GM18951 (cell line): Measurements from ENCODE around the gene PDRG1.

Source experiments
- POLR2A ChIP-seq: IDR thresholded peaks from 4 replicates; pipeline ENCODE4 v1.6.1; 2011; ENCODE audit warnings: mild to moderate bottlenecking; ENCODE audit not compliant: insufficient read length, insufficient read depth; ENCODE audit errors: extremely low read depth
- in situ Hi-C: fragments of 300-500 bp; cut with MboI; formaldehyde crosslinking; loops from one replicate; pipeline ENCODE4 v1.12.0; 2022; ENCODE audit warnings: low sequenced_read_pairs, mixed read lengths, inconsistent platforms; ENCODE audit not compliant: unreplicated experiment

Gene PDRG1

DNA sequence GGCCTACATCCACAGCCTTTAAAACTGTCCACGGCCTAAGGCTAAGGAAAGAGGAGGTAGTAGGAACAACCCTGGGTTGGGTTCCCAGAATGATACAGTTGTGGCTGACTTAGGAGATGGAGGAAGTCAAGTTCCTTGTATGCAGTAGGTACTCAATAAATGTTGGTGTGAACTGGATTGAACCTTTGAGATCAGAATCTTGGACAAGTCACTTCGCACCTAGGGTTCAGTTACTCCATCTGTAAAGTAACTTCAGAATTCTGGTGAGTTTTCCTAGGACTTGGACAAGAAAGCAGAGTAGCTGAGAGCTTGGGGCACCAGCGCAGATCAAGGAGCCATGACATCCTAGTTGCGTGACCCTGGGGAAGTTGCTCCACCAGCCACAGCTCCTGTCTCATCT lies 25.2 kb upstream of the PDRG1 start:
- in situ Hi-C loops: no loop called here

DNA sequence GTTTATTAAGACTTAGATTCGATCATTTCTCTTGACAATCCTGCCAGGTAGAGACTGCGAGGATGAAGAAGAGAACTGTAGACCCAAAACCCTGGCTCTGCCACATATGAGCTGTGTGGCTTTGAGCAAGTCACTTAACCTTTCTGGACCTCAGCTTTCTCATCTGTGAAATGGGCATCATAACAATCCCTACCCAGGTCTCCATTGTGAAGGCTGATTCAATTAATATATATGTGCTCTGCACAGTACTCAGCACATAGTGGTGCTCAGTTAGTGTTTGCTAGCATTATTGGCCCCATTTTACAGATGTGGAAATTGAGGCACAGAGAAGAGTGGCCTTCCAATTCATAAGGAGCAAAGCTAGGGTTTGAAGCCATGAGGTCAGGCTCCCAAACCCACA lies 24.0 kb upstream of the PDRG1 start:
- TF ChIP-seq POLR2A: no peak

More for the DNA sequence above, 25.2 kb upstream of the PDRG1 start:
- TF ChIP-seq POLR2A: no peak

DNA sequence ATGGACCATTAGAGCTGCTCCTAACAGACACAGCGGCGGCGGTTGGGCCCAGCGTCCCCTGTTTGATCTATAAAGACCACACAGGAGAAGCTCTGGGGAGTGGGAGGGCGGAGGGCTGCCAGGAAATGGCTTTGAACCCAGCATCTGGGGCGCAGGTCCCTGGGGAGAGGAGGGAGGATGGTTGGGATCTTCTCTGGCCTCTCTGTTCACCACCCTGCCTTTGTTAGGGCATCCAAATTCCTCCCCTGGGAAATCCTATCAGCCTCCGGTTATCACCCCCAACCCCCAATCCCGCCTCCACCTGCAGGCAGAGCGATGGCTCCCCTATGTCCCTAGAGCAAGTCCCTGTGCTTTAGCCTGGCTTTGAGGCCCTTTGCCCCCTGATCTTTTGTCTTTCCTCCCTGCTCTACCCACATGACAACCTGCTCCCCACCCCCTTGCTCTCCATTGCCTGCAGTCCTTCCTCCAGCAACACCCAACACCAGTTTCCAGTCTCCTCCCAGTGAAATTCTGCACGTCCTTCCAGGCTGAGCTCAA lies 23.2 kb upstream of the PDRG1 start:
- TF ChIP-seq POLR2A: no peak
- in situ Hi-C loops: no loop called here

More for the DNA sequence above, 24.0 kb upstream of the PDRG1 start:
- in situ Hi-C loops: no loop called here

DNA sequence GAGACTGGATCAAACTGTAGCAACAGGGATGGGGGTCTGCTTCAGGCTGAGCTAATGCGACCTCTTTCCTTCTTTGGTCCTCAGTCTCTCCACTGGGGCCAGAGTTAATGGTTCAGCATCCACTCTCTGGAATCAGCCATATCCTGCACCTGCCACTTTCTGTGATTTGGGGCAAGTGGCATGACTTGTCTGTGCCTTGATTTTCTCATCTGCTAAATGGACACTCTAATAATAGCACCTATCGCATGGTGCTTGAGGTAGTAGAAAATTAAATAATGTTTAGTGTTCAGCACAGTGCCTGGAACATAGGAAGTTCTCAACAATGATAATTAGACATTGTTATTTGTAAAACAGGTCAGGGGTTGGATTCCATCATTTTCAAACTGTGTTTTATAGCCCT lies 22.4 kb upstream of the PDRG1 start:
- no peak for TF ChIP-seq POLR2A
- in situ Hi-C loops: no loop called here

DNA sequence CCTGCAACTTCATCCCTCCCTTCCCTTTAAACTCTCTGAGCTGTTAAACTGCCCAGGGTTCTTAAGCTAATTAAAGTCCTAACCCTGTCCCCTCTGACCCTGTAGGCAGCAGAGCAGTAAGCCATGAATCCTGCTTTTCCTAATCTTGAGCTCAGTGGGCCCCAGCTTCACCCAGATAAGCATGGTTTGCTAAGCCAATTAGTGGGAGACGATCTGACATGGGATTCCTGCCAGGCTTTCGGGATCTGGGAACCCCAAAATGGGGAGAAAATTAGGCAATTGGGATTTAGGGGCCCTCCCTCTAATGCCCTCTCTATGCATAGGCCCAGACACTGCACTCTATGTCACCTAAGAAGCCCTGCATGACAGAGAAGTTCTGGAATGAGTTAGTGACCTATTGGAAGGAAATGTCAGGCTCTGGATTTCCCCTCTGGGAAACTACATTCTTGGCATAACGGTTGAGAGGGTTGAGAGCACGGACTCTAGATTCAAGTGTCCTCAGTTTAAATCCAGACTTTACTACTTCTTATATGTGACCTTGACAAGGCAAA lies 20.7 kb upstream of the PDRG1 start:
- in situ Hi-C loops: no loop called here
- TF ChIP-seq POLR2A: no peak

DNA sequence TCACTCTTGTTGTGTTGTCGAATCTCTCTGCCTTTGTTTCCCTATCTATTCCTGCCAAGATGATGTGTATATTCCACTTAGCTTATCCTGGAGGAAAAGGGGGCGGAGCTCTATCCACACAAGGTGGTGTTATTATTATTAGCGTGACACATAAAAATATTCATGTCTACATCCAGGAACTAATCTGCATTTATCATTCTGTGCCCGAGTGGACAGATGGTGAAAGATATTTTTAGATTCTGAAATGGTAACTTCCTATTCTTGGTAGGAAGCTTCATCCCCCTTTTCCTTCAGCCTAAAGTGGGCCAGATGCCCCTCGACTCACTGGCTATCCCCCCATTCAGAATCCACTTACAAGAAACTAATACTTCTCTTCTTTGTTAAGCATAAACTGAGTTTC lies 18.1 kb upstream of the PDRG1 start:
- in situ Hi-C loops: no loop called here
- TF ChIP-seq POLR2A: no peak

DNA sequence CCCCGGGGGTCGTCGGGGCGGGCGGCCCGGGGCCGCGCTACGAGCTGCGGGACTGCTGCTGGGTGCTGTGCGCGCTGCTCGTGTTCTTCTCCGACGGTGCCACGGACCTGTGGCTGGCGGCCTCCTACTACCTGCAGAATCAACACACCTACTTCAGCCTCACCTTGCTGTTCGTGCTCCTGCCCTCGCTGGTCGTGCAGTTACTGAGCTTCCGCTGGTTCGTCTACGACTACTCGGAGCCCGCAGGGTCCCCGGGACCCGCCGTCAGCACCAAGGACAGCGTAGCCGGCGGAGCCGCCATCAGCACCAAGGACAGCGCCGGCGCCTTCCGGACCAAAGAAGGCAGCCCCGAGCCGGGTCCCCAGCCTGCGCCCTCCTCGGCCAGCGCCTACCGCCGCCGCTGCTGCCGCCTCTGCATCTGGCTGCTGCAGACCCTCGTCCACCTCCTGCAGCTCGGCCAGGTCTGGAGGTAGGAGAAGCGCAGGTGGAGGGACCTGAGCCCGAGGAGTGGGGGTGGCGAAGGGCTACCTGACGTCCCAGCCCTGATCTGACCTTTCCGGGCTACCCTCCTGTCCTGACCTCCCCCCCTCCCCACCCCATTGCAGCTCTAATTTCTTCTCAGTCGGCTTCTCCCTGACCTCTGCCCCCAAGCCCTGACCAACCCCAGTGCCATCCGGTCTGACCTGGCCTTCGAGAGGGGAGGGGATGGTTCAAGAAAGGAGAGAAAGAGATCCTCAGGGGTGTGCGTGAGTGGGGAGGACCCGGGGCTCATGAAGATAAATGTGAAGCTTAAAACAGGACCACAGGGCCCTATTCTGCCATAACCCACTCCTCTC lies 16.7 kb upstream of the PDRG1 start:
- TF ChIP-seq POLR2A: no peak
- in situ Hi-C loops: no loop called here

DNA sequence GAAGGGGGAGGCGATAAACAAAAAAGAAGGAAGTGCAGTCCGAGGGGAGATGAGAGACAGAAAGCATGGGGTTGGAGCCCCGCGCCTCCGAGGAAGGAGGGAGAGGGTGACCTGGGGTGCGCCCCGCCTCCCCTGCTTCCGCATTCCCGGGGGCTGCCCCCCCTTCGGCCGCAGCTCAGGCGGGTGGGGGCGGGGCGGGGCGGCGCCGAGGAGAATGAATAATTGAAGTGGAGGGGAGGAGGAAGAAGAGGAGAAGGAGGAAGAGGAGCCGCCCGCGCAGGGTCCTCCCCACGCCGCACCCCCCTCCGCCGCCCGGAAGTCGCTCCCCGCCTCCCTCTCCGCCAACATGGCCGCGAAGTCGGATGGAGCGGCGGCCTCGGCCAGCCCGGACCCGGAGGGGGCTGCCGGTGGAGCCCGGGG lies 16.0 kb upstream of the PDRG1 start, which contains the start of gene XKR7:
Gene XKR7 (plus strand): TSS at position 322 of the 420 bp plus-strand sequence. CDS start 25 bp downstream, at position 347.
- TF ChIP-seq POLR2A: no peak
- in situ Hi-C loops: no loop called here

DNA sequence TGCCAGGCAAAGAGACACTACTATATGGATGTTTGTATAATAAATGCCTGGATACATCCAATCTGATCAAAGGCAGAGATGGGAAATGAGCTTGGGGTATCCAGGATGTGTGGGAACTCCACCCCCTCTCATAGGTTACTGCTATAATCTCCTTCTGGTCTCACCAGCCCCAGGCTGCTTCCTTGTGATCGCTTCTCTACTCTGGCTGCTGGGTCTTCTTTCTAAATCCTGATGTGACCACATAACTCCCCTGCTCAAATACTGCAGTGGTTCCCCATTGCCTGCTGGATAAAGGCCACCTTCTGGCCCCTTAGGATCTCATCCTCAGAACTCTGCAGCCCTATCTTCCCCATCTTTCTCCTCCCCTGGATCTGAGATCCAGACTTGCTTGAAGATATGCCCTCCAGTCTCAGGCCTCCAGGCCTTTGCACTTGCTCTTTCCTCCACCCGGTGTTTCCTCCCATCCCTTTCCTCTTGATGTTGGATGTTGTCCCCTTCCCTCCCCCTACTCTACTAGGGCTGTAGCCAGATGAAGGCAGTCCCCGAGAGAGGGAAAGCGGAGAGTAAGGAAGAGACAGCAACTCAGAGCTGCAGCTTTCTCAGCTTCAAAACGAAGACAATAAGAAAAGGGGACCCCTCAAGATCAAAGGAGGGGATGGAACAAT lies 15.3 kb upstream of the PDRG1 start:
- in situ Hi-C loops: no loop called here
- no peak for TF ChIP-seq POLR2A

DNA sequence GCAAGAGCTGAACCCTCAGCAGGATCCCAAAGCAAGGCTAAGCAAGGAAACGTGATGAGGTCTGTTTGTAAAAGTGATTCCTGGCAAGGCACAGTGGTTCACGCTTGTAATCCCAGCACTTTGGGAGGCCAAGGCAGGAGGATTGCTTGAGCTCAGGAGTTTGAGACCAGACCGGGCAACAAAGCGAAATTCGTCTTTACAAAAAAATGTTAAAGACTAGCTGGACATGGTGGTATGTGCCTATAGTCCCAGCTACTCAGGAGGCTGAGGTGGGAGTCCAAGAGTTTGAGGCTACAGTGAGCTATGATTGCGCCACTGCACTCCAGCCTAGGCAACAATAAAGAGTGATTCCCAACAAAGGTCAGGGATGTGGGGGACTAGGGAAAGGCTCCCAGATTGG lies 12.0 kb upstream of the PDRG1 start:
- no peak for TF ChIP-seq POLR2A
- in situ Hi-C loops: no loop called here

DNA sequence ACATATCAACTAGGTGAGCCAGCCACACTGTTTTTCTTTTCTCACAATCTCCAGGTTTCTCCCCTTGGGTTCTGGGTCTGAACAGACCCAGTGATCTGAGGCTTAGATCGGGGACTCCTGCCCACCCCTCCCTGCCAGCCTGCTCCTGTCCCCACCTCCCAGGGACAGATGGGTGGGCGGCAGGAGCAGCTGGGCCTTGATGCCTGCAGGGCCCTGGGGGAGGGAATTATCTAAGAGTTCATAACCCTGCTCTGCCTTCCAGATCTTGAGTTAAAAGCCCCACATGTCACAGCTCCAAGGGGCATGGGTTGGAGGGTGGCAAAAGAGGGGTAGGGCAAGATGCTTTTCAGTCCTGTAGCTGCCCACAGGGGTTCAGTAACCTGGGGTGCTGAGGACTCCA lies 10.9 kb upstream of the PDRG1 start:
- in situ Hi-C loops: no loop called here
- no peak for TF ChIP-seq POLR2A

DNA sequence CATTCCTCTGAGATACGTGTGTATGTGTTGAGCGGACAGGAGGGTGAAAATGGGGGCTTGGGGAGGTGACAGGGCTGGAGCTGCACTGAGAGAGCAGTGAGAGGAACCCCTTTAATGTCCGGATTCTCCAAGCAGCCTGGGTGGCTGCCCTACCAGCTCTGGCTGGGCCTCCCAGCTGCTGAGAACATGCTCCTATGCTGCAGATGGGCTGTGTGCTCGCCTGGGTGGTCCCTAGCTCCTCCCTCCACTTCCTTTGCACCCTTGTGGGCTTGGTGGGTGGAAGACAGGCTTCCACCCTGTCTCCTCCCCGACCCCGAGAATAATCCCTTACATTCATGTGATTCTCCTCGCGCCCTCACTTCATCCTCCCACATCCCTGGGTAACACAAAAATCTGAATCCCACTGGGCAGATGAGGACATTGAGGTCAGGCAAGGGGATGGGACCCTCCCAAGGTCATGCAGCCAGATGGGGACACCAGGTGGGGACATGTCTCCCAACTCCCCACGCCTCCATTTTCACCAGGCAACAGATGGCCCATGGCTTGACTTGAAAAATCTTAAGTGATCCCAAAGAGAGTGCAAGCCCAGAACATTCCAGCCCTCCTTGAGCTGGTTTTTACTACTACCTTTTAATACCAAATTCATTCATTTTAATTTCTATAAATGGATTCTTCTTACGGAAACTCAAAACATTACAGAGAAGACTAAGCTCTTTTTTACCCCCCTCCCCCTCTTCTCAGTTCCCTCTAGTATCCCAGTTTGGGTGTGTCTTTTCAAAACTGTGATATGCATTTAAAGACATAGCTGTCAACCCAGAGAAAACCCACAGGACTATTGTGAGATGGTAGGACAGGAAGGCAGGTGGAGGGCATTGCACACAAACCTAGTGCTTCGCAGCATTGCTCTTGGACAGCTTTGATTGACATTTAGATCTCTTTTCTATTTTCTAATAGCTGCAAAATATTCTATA lies 5.0 kb upstream of the PDRG1 start:
- no peak for TF ChIP-seq POLR2A
- in situ Hi-C loops: no loop called here

DNA sequence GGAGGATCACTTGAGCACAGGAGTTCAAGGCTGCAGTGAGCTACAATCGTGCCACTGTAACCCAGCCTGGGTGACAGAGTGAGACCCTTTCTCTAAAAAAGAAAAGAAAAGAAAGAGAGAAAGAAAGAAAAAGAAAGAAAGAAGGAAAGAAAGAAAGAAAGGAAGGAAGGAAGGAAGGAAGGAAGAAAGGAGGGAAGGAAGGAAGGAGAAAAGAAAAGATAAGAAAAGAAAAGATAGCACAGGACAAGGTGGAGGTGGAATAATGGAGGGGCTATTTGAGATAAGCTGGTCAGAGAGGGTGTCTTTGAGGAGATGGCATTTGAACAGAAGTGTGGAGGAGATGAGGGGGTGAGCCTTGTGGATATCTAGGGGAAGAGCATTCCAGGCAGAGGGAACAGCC lies 2.7 kb upstream of the PDRG1 start:
- TF ChIP-seq POLR2A: no peak
- in situ Hi-C loops: no loop called here
